Transverse colon (tissue), 4 donors: ENCODE results near the gene IGF2BP3. TPM values are rescaled to one million over a fixed set of nuclear protein-coding genes. Genes with fewer than 3 reads are reported as not detected.

Experiments
- DNase-seq: peaks from one replicate; pipeline ENCODE4 v3.0.0-alpha.2; 2019
- H3K27ac ChIP-seq, 4 donors: fragments of 200-600 bp; sonication (generic); 2 replicates each; pipeline ENCODE4 v1.5.1; 2016 to 2018; ENCODE audit warnings: inconsistent platforms in 4 of 4
- H3K27me3 ChIP-seq: fragments of 200-600 bp; sonication (generic); 2 replicates; pipeline ENCODE4 v1.5.1; 2017; ENCODE audit warnings: inconsistent platforms
- H3K36me3 ChIP-seq, 4 donors: fragments of 200-600 bp; sonication (generic); 2 replicates each; pipeline ENCODE4 v1.5.1; 2017 to 2019; ENCODE audit warnings: inconsistent platforms in 4 of 4
- H3K4me1 ChIP-seq, 4 donors: fragments of 200-600 bp; sonication (generic); 2 replicates each; pipeline ENCODE4 v1.5.1; 2017 to 2020; ENCODE audit warnings: inconsistent platforms in 4 of 4
- H3K4me3 ChIP-seq, 4 donors: fragments of 200-600 bp; sonication (generic); 1 replicate in 1 of 4; 2 replicates in 3 of 4; pipeline versions ENCODE4 v1.5.1 to v1.6.1; 2017 to 2019; ENCODE audit warnings: inconsistent platforms in 4 of 4
- H3K9me3 ChIP-seq, 2 donors: fragments of 200-600 bp; sonication (generic); 2 replicates each; pipeline ENCODE4 v1.5.1; 2017 to 2019; ENCODE audit warnings: inconsistent platforms in 2 of 2
- CTCF ChIP-seq, 5 experiments: fragments of 200-600 bp in 3 of 5; fragments of 450-650 bp in 2 of 5; sonication (generic) in 3 of 5; IDR thresholded peaks; 1 replicate in 2 of 5; 2 replicates in 3 of 5; pipeline ENCODE4 v1.5.1; 2016 to 2017; ENCODE audit warnings: antibody characterized with exemption in 5 of 5, inconsistent platforms in 3 of 5, mild to moderate bottlenecking in 2 of 5, moderate library complexity in 1 of 5
- EP300 ChIP-seq: sonication (generic); formaldehyde crosslinking; IDR thresholded peaks from one replicate; pipeline ENCODE4 v1.6.1; 2017; ENCODE audit warnings: antibody characterized with exemption, low read depth
- POLR2A ChIP-seq: fragments of 450-650 bp; IDR thresholded peaks from one replicate; pipeline ENCODE4 v1.6.1; 2016; ENCODE audit warnings: antibody characterized with exemption, mild to moderate bottlenecking, moderate library complexity
- POLR2AphosphoS5 ChIP-seq, 3 donors: sonication (generic); formaldehyde crosslinking; IDR thresholded peaks; one replicate each; pipeline ENCODE4 v1.6.1; 2016; ENCODE audit warnings: antibody characterized with exemption in 3 of 3
- WGBS, 2 donors: methylation state at CpG; one replicate each; pipeline ENCODE4 v1.1.5; 2018; ENCODE audit warnings: low coverage in 1 of 2; 5-methylcytosine and 5-hydroxymethylcytosine counted together
- in situ Hi-C, 4 donors: fragments of 200-750 bp; cut with MboI; loops; one replicate each; pipeline versions ENCODE4 v1.15.0 to v1.15.1; 2017; ENCODE audit warnings: low sequenced_read_pairs in 3 of 4, low pct_ligation_motif_present in 1 of 4, low pct_unique_long_range_greater_than_20kb in 1 of 4
- intact Hi-C: fragments of 100-400 bp; cut with DNase I; formaldehyde crosslinking; loops from one replicate; pipeline ENCODE4 v1.15.1; 2023; ENCODE audit warnings: low total_unique reads
- total RNA-seq, 4 donors: library from RNA; depleted of rRNA; stranded (reverse); fragments of >200 nt; gene quantifications; one replicate each; pipeline ENCODE4 v1.1.0, GENCODE V29; 2016

The IGF2BP3 gene
- total RNA-seq, 4 donors from 2014 or later, result 0.41 to 0.64 TPM; not detected in 2

GRCh38 chr7:23358152-23358674, 112.1 kb downstream of the IGF2BP3 start:
- no peaks in the 10 kb centered on the region for H3K9me3 ChIP-seq
- intact Hi-C loops, result no loop called here
- H3K4me1 ChIP-seq, result no peaks in the 10 kb centered on the region
- no peak for DNase-seq
- H3K27me3 ChIP-seq, result peaks cover 6% of the 10 kb centered on the region
- TF ChIP-seq EP300 (no peak), CTCF (IDR thresholded peaks at IDR 0.05) (no peak), POLR2A (no peak), POLR2AphosphoS5 (IDR thresholded peaks at IDR 0.05) (no peak)
- H3K27ac ChIP-seq, result no peak overlapping the region
- H3K4me3 ChIP-seq, result no peak overlapping the region
- WGBS, 2 donors, result 98 to 100% methylated on average over 1 to 2 of the region's 2 CpGs
- no peaks in the 10 kb centered on the region for H3K36me3 ChIP-seq
- in situ Hi-C loops, result no loop called here

GRCh38 chr7:23357190-23358093, 112.8 kb downstream of the IGF2BP3 start:
- TF ChIP-seq EP300 (no peak), POLR2A (no peak), POLR2AphosphoS5 (IDR thresholded peaks at IDR 0.05) (no peak), CTCF (IDR thresholded peaks at IDR 0.05) (peak in 2 of 5 experiments; percentile 9 to 14)
- Histone ChIP-seq H3K27me3 (peaks cover 6% of the 10 kb centered on the region), H3K4me3 (no peak overlapping the region), H3K36me3 (no peaks in the 10 kb centered on the region), H3K4me1 (no peaks in the 10 kb centered on the region), H3K9me3 (no peaks in the 10 kb centered on the region), H3K27ac (no peak overlapping the region)
- DNase-seq, result no peak
- intact Hi-C loops (no loop called here), in situ Hi-C loops (no loop called here)
- WGBS, 2 donors, result 19 to 23% methylated on average over 6 of the region's 6 CpGs

- intact Hi-C loops, result no loop called here
- H3K36me3 ChIP-seq, result no peaks in the 10 kb centered on the region
- no peak overlapping the region for H3K27ac ChIP-seq
- TF ChIP-seq CTCF (IDR thresholded peaks at IDR 0.05) (no peak), EP300 (no peak), POLR2A (no peak), POLR2AphosphoS5 (IDR thresholded peaks at IDR 0.05) (no peak)
- no peaks in the 10 kb centered on the region for H3K4me1 ChIP-seq
- peaks cover 6% of the 10 kb centered on the region for H3K27me3 ChIP-seq
- no peak for DNase-seq
- no peak overlapping the region for H3K4me3 ChIP-seq
- no peaks in the 10 kb centered on the region for H3K9me3 ChIP-seq
- in situ Hi-C loops, result no loop called here
- 22 to 44% methylated on average over 3 of the region's 3 CpGs for WGBS, 2 donors
Measured at GRCh38 chr7:23356726-23357125, 113.6 kb downstream of the IGF2BP3 start.

GRCh38 chr7:23356168-23356567, 114.1 kb downstream of the IGF2BP3 start:
- H3K27me3 ChIP-seq, result peaks cover 6% of the 10 kb centered on the region
- intact Hi-C loops, result no loop called here
- in situ Hi-C loops, result no loop called here
- H3K27ac ChIP-seq, result no peak overlapping the region
- 72 to 73% methylated on average over 2 to 3 of the region's 3 CpGs for WGBS, 2 donors
- H3K36me3 ChIP-seq, result no peaks in the 10 kb centered on the region
- no peak for DNase-seq
- no peak overlapping the region for H3K4me3 ChIP-seq
- no peaks in the 10 kb centered on the region for H3K4me1 ChIP-seq
- H3K9me3 ChIP-seq, result no peaks in the 10 kb centered on the region
- no peak for TF ChIP-seq CTCF (IDR thresholded peaks at IDR 0.05)
- TF ChIP-seq POLR2A, result no peak
- TF ChIP-seq POLR2AphosphoS5 (IDR thresholded peaks at IDR 0.05), result no peak
- no peak for TF ChIP-seq EP300
